Stimulated activated CD8-positive, alpha-beta memory T cell treated with anti-CD3 and anti-CD28 coated beads, Interleukin-15, amount 100 ng/mL, for 24 hours (primary cell): Measurements from ENCODE around the gene ZNF837.
A peak's percentile ranks its signal among the peaks of the same experiment; 100 is the strongest.

ENCODE experiments used
- DNase-seq: peaks from one replicate; pipeline ENCODE4 v3.0.0-alpha.2; 2020; ENCODE audit warnings: low read depth

The ZNF837 gene

DNA sequence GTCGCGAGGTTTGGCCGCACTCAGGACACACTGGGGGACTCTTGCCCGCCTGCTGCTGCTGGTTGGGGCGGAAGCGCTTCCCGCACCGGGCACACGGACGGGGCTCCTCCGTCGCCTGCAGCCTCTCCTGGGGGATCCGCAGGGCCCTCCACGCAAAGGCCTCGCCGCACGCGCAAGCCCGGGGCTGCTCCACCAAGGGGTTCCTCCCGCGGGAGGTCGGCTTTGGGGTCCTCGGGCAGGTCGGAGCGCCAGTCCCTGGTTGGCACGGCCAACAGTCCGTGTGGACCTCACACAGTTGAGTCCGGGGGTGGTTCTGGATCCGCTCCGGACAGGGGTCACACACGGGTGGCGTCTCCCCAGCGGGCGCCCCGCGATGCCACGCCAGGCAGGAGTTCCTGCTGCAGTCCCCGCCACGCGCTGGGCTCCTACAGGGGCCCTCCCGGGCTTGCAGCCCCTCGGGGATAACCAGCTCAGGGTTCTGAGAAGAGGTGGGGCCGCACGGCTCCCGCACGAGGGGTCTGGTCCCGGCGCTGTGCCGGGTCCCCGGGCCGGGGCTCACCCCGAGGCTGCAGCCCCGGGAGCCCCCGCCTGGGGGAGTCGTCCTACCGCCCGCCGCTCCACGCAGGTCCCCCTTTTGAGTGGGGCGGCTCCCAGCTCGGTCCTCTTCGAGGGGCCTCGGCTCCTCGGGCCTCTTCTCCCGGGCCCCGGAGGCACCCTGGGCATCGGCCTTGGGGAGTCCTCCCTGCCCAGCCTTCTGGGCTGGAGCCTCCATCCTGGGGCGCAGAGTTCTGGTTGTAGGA is 12.1 kb downstream of the ZNF837 start:
- no peak for DNase-seq

DNA sequence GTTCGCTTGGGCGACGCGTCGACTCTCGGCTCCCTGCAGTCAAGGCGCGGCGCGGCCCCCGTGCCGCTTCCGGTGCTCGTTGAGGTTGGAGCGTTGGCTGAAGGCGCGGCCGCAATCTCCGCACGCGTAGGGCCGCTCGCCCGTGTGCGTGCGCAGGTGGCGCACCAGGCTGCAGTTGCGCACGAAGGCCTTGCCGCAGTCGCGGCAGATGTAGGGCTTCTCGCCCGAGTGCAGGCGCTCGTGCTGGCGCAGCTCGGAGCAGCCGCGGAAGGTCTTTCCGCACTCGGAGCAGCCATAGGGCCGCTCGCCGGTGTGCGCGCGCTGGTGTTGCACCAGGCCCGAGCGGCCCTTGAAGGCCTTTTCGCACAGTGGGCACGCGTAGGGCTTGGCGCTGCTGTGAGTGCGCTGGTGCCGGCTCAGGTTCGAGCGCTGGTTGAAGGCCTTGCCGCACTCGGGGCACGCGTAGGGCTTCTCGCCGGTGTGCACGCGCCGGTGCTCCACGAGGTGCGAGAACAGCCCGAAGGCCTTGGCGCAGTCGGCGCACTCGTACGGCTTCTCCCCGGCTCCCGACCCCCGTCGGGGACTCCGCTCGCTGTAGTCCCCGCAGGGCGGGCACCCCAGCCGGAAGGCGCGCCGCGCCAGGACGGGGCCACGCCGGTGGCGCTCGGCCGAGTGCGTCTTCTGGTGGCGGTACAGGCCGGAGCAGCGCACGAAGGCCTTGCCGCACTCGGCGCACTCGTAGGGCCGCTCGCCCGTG is 13.0 kb downstream of the ZNF837 start:
- DNase-seq: no peak

DNA sequence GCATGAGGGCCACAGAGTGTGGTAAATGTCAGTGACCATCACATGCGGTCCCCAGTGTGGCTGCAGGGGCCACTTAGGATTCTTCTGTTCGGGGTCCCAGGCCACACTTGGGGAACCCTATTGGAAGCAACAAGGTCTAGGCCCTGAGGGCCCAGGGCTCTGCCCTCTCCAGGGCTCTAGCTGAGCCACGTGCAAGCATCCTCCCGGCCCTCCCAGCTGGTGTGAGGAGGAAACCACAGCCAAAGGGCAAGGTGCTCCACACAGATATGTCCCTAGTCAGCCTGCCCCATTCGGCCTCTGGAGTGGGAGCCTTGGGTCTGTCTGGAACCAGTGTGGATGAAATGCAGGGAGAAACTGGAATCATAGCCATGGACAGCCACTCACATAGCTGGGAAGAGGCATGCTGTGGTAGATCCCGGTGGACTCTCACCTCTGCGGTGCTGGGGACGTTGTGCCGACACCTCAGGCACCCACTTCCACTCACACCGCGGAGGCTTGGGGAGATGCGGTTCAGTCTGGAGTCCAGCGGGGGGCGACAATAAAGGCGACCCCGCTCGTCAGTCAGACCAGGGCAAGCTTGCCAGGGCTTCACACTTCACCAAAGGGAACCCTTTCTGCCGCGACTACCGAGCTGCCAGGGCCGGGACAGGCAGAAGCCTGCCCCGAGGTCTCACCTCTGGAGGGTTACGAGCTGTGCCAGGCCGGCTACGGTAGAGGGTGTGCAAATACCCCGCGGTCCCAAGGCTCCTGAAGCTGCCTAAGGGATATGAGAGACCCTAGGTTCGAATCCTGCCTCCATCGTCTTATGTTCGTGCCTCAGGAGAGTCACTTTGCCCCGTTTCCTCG is 14.0 kb downstream of the ZNF837 start:
- no peak for DNase-seq

DNA sequence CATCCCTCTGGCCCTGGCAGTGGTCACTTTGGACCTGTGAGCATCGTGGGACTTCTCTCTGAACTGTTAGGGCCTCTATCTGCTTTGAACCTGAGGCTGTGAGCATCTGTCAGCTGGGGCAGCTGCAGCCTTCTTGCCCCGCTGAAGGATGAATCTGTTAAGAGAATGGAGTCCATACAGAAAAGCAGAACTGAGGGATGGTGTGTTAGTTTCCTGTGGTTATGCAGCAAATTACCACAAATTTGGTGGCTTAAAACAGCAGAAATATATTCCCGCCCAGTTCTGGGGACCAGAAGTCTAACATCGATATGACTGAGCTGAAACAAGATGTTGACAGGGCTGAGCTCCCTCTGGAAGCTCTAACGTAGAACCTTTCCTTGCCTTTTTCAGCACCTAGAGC is 16.7 kb downstream of the ZNF837 start:
- DNase-seq: no peak

- peak; percentile 87 for DNase-seq
Measured at GRCh38 chr19:58362272-58362994, 18.4 kb downstream of the ZNF837 start, which contains the start of gene ZNF497. TSS of gene ZNF497 (minus strand) at chr19:58362751. CDS start at chr19:58357635, 5,116 bp downstream.

DNA sequence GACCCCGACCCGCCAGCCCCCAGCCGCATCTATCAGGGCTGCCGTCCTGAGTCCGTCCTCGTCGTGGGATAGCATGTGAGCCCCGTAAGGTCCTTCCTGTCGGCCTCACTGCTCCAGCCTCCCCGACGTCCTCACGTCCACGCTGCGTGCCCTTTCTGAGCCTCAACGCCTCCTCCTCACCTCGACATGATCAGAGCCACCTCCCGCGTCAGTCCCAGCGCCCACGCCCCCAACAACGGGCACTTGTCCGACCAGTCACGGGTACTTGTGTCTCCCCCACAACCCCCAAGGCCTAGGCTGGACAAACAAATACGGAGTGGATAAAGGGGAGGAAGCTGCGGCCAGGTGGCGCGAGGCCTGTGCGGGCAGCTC is 18.9 kb downstream of the ZNF837 start:
- DNase-seq: no peak

DNA sequence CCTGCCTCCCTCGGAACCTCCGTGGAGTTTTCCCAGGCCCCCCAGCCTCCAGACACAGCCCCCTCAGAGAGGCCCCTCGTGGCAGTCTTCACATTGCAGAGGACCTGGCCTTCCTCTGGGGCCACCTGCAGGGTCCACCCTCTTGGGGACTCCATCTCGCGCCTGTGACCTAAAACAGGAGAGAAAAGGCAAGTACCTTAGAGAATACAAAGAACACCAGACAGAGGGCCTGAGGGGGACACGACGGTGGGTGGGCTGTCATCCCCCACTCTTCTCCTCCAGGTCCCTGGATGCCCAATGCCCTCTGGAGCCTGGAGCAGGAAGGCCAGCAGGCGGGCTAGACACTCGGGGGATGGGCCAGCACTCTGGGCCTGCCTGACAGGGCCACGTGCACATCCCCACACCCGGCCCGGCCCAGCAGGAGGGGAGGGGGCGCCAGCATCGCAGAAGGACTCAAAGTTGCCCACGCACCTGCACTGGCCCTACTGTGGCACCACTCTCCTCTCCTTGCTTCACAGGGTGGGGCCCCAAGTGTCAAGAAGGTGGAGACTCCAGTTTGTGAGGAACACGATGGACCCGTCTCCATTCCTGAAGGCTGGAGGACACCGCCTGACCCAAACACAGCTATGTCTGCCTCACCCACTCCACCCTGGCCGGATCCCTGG is 23.2 kb downstream of the ZNF837 start:
- DNase-seq: no peak

DNA sequence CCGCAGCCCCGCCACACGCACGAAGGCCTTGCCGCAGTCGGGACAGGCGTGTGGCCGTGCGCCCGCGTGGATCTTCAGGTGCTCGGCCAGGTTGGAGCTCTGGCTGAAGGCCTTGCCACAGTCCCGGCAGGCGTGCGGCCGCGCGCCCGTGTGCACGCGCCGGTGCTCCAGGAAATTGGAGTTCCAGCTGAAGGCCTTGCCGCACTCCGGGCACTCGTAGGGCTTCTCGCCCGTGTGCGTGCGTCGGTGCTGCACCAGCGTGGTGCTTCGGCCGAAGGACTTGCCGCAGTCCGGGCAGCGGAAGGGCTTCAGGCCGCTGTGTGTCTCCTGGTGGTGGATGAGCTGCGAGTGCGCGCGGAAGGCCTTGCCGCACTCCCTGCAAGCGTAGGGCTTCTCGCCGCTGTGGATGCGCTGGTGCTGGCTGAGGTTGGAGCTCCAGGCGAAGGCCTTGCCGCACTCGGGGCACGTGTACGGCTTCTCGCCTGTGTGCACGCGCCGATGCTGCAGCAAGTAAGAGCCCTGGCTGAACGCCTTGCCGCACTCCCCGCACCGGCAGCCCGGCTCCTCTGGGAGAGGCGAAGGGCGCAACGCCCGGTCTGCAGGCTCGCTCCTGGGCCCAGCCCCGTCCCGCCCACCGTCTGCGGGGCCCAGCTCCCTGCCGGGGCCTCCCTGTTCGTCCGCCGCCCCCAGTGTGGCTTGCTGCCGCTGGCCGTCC is 23.9 kb downstream of the ZNF837 start:
- DNase-seq: no peak

DNA sequence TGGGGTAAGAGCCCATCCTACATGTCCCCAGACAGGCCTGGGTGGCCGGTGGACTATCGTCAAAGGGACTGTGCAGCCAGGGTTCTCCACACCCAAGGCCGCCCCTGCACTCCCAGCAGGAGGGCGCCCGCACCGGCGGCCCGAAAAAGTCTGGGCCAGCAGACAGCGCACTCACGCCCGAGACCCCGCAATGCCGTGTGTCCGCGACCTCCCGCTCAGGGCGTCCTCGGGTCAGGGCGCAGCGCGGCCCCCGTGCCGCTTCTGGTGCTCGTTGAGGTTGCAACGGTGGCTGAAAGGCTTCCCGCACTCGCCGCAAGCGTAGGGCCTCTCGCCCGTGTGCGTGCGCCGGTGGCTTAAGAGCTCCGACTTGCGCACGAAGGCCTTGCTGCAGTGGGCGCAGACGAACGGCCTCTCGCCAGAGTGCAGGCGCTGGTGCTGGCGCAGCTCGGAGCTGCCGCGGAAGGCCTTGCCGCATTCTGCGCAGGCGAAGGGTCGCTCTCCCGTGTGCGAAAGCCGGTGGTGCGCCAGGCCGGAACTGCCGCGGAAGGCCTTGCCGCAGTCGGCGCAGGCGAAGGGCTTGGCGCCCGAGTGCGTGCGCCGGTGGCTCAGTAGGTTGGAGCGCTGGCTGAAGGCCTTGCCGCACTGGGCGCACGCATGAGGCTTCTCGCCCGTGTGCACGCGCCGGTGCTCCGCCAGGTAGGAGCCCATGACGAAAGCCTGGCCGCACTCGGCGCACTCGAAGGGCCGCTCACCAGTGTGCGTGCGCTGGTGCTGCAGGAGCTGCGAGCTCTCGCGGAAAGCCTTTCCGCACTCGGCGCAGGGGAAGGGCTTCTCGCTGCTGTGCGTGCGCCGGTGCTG is 24.7 kb downstream of the ZNF837 start:
- DNase-seq: no peak

DNA sequence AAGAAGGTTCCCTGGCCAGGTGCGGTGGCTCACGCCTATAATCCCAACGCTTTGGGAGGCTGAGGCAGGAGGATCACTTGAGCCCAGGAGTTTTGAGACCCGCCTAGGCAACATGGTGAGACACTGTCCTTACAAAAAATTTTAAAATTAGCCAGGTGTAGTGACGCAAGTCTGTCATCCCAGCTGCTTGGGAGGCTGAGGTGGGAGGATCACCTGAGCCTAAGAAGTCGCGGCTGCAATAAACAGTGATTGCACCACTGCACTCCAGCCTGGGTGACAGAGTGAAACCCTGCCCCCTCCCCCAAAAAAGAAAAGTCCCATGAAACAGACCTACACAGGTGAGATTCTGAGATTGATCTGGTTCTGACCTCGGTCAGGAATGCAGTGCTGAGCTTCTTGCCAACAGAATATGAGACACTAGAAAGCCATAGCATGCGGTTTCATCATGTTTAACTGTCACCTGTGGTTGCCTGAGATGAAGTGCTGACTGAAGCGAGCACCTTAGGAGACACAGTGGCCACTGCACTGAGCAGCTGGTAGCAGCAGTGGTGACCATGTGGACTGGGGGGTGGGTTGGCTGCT is 25.5 kb downstream of the ZNF837 start:
- DNase-seq: no peak

DNA sequence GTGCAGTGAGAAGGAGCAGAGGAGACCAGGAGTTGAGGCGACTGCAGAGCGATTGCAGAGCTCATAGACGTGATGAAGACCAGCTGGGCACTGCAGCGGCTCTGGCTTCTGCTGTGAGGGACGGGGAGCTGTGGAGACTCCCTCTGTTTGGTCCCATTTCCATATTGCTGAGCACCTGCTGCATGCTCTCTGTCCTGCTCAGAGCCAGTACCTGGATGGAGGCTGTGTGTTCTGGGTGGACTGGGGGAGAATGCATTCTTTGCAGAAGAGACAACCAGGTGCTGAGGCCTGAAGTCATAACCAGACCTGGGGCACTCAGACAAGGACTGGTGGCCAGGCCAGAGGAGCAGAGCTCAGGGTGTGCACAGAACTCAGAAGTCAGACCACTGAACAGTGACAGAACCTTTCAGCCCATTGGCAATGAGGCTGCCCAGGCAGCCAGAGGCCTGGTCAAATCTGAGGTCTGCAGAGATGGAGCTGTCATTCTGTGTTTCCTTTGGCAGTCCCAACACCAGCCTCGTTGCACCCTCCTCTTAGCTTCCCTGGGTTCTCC is 26.3 kb downstream of the ZNF837 start:
- DNase-seq: no peak

- DNase-seq: no peak
Measured at GRCh38 chr19:58353717-58354477, 26.9 kb downstream of the ZNF837 start.

- no peak for DNase-seq
Measured at GRCh38 chr19:58352760-58353671, 27.8 kb downstream of the ZNF837 start, which contains the start of gene A1BG. TSS of gene A1BG (minus strand) at chr19:58353492. CDS start at chr19:58353437, 55 bp downstream.

DNA sequence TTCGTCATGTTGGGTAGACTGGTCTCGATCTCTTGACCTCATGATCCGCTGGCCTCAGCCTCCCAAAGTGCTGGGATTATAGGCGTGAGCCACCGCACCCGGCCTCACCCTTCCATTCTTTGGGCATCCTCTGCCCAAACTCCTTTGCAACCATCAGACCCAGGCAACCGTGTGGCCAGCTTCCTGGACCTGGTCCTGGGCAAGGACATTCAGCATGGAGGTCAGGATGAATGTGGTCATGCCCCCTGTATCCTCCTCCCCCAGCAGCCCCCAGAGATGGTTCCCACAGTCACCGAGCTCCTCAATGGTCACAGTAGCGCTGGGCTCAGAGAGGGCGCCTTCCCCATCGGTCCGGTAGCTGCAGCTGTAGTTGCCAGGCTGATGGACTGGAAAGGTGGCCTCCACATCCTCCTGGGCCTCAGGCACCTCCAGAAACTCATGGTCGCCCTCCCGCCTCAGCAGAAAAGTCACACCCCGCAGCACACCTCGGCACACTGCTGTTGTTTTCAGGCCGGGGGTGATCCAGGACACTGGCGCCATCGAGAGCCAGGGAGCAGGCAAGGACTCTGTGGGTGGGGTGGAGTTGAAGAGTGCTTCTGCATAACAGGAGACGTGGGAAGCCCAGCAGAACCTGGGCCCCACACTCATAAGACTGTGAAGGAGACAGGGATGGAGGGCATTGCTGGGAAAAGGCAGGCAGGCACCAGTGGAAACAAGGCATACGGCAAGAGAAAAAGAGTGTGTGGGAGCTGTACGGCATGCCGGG is 28.7 kb downstream of the ZNF837 start:
- no peak for DNase-seq

GRCh38 chr19:58351558-58351878 is 29.3 kb downstream of the ZNF837 start:
- no peak for DNase-seq

GRCh38 chr19:58350871-58351557 is 29.8 kb downstream of the ZNF837 start:
- DNase-seq: no peak
